ENCODE data around the gene GTF2A2.

- TF ChIP-seq CTCF (conservative IDR thresholded peaks at IDR 0.05; ENCODE audit: low read depth, low read length) (no peak), EZH2 (IDR thresholded peaks at IDR 0.05; ENCODE audit: borderline replicate concordance, low read depth, low read length, poor library complexity, severe bottlenecking) (no peak)
These were observed at the start of gene GTF2A2 for GRCh38 chr15:59656897-59657634.
